ENCODE results near the gene ACVRL1. TPM values are rescaled to one million over a fixed set of nuclear protein-coding genes. Genes with fewer than 3 reads are reported as not detected.

The ACVRL1 gene
- total RNA-seq, 2 donors from 2014 or later: 121 to 162 TPM

GRCh38 chr12:51886021-51886710, 21.1 kb upstream of the ACVRL1 start:
- H3K36me3 ChIP-seq: no peaks in the 10 kb centered on the region
- no peak for TF ChIP-seq CTCF (IDR thresholded peaks at IDR 0.05)
- H3K9ac ChIP-seq (ENCODE audit: low read depth in 2 of 2, low read length in 2 of 2): no peak overlapping the region
- no peak overlapping the region for H3K27ac ChIP-seq
- intact Hi-C loops (cut with DNase I): no loop called here
- H3K4me1 ChIP-seq: no peaks in the 10 kb centered on the region
- H3K4me3 ChIP-seq: no peak overlapping the region
- H3K27me3 ChIP-seq: no peaks in the 10 kb centered on the region
- no peaks in the 10 kb centered on the region for H3K9me3 ChIP-seq
- peak; percentile 59 for DNase-seq

GRCh38 chr12:51887476-51888315, 19.6 kb upstream of the ACVRL1 start, which contains the start of gene ANKRD33:
TSS of gene ANKRD33 (plus strand) at chr12:51888103. CDS start at chr12:51888187, 84 bp downstream.
- Histone ChIP-seq H3K4me3 (no peak within 1 kb of the TSS), H3K9ac (ENCODE audit: low read depth in 2 of 2, low read length in 2 of 2) (no peak within 1 kb of the TSS), H3K27me3 (no peaks in the 10 kb centered on the region), H3K36me3 (no peaks in the 10 kb centered on the region), H3K27ac (no peak within 1 kb of the TSS), H3K9me3 (no peaks in the 10 kb centered on the region), H3K4me1 (no peaks in the 10 kb centered on the region)
- no peak for TF ChIP-seq CTCF (IDR thresholded peaks at IDR 0.05)
- intact Hi-C loops (cut with DNase I): no loop called here
- DNase-seq: peak; percentile 67

GRCh38 chr12:51888316-51889215, 18.7 kb upstream of the ACVRL1 start:
- intact Hi-C loops (cut with DNase I): no loop called here
- TF ChIP-seq CTCF (IDR thresholded peaks at IDR 0.05): no peak

GRCh38 chr12:51889216-51890132, 17.8 kb upstream of the ACVRL1 start:
- H3K27ac ChIP-seq: no peak overlapping the region
- no peak for DNase-seq
- no peak for TF ChIP-seq CTCF (IDR thresholded peaks at IDR 0.05)
- H3K9me3 ChIP-seq: no peaks in the 10 kb centered on the region
- H3K36me3 ChIP-seq: no peaks in the 10 kb centered on the region
- no peaks in the 10 kb centered on the region for H3K4me1 ChIP-seq
- H3K4me3 ChIP-seq: no peak overlapping the region
- H3K27me3 ChIP-seq: no peaks in the 10 kb centered on the region
- intact Hi-C loops (cut with DNase I): no loop called here
- H3K9ac ChIP-seq (ENCODE audit: low read depth in 2 of 2, low read length in 2 of 2): no peak overlapping the region

More at GRCh38 chr12:51888316-51889215, 18.7 kb upstream of the ACVRL1 start:
- Histone ChIP-seq H3K36me3 (no peaks in the 10 kb centered on the region), H3K27ac (no peak overlapping the region), H3K9me3 (no peaks in the 10 kb centered on the region), H3K27me3 (no peaks in the 10 kb centered on the region), H3K4me1 (no peaks in the 10 kb centered on the region), H3K9ac (ENCODE audit: low read depth in 2 of 2, low read length in 2 of 2) (no peak overlapping the region), H3K4me3 (no peak overlapping the region)
- no peak for DNase-seq
